NCI-H1417 treated with DMSO at 0.1 percent for 48 hours (cell line): ENCODE data around the gene CHKA.

Experiments used
- DNase-seq: peaks from one replicate; lab custom pipeline; 2025; lab: John Stamatoyannopoulos, UW

Gene CHKA

DNA sequence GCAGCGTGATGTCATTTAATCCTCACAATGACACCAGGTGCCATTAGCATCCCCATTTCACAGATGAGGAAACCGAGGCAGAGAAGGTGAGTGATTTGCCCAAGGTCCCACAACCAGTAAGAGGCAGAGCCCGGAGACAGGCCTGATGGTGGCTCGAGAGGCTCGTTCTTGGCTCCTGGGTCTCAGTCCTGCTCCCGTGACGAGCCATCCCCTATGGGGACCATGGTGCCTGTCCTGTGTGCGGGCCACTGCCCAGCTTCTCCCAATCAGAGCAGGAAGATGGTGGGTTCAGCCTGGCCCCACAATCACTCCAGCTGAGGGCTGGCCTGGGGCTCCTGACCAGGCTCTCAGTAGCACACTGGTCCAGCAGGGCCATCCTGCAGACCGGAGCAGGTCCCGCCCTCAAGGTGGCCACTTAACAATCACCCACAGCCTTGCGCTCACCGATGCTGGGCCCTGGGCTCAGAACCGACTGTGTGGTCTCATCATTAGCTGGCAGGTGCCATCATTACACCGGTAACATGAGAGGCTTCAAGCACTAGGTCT, 107.5 kb downstream of the CHKA start:
- no peak for DNase-seq

DNA sequence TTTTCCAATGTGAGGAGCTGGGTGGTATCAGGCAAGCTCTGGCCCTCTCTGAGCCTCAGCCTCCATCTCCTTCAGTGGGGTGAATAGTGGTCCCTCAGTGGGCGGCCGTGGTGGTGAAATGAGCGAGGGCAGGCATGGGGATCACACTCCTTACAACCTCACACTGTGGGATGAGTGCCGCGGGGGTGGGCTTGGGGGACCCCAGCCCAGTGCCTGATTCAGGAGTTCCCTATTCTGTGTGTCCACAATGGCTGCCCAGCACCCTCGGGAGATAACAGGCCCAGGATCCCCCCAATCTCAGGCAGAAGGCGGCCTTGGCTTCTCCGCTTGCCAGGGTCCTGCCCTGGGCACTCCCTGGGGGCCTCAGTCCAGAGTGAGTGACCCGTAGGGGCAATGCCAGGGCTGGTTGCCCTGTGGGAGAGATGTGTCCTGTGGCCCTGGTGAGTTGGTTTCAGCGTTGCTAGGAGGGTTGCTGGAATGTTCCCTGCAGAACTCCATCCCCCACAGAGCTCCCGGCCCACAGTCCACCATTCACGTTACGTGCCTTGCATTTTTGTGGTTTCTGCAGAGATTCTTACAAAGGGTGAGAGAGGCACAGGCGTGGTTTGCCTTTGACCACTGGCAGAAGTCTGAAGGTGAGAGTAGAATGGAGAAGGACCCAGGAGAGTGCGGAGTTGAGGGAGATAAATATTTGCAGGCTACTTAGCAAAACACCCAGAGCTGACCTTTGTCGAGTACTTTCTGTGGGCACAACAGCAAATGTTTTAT, 108.2 kb downstream of the CHKA start:
- no peak for DNase-seq

DNA sequence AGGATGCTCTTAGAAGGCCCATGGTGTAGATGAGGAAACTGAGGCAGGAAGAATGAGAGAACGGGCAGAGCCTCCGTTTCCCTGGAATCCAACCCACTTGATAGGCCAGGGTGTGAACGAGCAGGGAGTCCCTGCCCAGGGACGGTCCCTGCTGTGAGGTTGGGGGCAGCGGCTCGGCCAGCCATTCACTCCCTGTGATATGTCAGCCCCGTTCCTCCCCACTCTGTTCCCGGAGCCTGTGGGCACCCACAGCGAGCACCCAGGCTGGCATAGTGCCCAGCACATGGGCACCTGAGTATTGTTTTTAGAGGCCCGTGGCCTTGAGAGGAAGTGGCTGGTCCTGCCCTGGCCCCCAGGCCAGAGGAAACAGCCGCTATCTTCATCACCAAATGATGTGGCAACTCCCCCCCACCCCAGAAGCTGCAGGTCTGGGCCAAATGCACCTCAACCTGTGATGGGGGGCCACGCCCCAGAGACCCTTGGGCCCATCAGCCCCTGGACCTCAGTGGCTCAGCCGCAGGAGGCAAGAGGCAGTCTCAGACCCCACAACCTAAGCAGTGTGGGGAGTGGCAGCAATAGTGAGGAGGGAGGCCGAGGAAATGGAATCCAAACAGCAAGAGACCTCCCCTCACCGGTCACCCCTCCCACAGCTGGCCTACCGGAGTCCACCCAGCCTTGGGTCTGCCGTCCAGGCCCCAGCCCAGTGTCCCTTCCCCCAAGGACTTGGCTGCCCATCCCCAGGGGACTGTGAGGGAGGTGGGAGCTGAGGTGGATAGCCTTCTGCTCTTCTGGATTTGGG, 108.9 kb downstream of the CHKA start:
- DNase-seq, result no peak

DNA sequence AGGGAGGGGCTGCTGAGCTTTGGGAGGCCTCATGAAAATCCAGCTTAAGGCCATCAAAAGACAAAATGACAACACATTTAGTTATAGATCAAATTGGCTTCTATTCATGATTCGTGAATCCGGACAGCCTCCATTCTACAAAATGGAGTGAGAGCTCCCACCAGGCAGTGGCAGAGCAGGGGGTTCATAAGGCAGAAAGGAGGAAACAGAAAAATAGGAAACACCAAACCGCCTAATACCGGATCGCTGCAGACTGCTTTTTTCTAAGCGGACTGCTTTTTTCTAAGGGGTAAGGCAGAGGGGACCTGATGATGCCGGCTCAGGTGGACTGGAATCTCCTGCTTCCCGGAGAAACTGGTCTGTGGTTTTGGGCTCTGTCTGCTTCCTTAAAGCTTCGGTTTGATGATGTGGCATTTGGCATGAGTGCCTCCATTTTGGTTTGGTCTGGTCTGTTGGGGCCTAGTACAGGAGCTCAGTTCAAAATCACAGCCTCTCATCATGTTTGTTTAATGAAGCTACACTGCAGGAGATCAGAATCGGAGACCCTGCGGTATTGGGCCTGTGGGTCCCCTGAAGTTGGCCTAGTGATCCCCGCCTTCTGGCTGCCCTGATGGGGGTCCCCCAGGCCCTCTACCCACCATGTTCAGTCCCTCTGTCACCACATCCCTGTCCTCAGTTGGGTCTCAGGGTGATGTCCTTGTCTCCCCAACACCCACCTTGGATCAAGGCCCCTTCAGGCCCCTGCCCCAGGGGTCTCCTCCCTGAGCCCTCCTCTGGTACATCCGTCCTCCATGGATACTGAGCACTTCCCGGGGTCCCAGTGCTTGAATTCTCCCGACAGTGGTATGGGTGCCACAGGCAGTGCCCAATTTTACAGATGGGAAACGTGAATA, 109.9 kb downstream of the CHKA start:
- no peak for DNase-seq

DNA sequence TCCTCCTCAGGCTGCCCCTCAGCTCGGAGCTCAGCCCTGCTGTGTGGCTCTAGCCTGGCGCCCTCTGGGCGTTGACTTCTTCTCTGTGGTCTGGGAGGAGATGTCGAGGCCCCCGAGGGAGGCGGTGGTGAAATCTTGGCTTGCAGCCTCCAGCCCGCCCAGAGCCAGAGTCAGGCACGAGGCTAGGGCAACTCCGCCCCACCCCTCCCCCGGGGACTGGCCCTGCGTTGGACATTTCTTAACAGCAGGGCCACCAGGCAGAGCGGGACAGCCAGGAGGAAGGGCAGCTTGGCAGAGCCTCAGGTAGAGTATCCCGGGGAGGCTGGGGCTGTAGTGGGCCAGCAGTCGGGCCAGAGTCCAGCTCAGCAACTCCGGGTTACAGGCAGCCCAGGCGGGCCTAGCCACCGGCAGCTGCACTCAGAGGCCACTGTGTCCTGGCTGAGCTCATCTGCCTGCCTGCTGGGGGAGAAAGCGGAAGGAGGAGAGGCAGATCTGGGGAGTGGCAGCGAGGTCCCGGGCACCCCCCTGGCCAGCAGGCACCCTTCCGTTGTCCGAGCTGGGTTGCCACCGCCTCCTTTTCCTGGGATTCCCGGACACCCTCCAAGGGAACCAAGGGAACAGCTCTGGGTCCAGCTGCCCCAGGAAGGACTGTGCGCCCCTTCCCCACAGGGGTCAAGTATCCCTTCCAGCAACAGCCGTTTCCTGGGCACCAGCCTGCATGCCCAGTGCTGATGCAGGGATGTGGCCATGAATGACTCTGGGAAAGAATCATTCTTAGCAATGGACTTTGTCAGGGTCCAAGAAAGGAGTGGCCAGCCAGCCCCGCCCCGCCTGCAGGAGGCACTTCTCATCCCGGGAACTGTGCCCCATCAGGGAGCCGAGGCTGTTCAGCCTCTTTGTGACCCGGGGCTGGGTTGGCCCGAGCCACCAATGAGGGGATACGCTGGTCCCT, 110.8 kb downstream of the CHKA start, which contains the start of gene ALDH3B1:
Gene ALDH3B1 (plus strand): TSS at position 238 of the 952 bp plus-strand sequence. CDS start 4,971 bp downstream, outside the sequence.
- no peak for DNase-seq

DNA sequence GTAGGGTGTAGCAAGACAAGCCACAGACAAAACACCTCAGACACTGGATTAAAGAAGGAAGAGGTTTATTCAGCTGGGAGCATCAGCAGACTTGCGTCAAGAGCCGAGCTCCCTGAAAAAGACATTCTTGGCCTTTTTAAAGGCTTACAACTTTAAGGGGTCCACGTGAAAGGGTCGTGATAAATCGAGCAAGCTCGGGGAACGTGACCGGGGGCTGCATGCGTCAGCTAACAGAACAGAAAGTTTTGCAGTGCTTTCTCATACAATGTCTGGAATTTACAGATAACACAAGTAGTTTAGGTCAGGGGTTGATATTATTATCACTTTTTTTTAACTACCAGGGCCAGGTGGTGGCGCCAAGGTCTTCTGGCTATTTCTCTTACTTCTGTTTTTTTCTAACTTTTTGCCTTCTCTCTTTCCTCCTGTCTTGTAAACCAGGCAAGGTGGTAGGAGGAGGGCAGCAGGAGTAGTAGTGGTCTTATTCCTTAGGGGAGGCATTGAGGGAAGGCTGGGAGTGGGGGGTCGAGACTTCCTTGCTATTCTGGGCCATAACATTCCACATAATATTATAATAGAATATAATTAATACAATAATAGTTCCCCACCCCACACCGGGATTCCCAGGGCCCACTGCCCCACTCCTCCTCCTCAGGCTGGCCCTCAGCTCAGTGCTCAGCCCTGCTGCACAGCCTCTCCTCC, 111.6 kb downstream of the CHKA start:
- DNase-seq, result no peak

DNA sequence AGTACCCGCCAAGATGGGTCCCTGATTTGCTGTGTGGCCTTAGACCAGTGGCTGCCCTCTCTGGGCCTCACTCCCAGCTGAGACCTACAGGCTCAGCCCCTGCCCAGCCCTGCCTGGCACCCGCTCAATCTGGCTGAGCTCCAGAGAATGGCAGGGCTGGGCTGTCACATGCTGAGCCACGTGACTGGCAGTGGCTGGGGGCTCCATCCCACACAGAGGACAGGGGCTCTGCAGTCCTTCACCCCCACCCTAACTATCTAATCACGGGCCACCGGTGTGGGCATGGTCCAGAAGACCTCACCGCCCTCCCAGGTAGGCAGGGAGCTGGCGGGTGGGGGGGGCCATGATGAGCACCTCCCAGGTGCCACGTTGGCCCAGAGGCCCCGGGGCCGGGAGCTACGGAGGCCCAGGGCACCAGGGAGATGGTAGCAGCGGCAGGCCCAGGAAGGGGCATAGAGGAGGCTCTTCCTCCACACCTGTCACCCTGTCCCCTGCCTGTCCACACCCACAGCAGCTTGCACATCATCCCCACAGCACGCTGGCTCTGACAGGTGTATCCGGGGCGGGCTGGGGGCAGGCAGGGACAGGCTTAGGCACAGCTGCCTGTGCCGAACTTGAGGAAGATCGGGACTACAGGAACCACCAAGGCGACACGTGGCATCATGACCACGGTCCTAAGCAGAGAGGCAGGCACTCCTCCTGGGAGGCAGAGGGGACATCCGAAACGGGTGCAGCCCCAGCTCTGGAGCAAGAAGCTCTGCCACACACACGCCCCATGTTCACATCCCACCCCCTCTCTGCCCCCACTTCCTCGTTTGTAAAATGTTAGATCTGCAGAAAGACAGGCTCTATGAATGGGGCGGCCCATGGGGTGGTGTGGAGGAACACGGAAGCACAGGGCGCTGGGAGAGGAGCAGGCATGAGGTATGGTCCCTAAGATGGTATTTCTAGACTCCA, 112.5 kb downstream of the CHKA start:
- no peak for DNase-seq

DNA sequence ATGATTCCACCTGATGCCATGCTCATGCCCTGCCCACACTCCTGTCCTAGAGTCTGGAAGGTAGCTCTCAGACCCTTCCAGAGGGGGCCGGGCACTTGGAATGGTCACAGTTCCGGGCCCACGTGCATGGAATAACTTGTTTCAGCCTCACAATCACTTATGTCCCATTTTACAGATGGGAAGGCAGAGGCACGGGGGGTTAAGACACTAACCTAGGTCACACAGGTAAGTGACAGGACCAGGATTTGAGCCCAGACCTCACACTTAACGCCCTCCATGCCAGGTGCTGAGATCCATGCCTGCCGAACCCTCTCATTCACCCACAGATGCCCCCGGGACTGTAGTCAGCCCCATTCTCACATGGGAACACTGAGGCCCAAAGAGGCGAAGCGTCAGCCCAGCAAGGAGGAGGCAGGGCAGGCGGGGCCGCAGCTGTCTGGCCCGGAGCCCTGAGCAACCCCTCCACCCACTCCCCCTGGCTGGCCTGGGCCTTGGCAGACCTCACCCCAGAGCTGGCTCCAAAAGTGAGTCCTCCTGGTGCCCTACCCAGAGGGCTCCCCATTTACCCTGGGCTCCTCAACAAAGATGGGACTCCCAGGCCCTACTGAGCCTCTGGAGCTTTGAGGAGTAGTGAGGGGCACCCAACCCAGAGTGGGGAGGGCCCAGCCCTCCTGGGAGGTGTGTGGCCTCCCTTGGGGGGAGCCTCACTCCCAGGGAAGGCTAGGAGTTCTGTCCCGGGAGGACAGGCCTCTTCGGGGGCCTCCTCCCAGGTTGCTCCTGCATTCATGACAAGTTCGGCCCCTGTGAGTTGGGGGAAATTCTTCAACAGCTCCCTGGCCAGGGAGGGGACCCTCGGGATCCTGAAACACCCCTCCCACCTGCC, 113.4 kb downstream of the CHKA start:
- no peak for DNase-seq

DNA sequence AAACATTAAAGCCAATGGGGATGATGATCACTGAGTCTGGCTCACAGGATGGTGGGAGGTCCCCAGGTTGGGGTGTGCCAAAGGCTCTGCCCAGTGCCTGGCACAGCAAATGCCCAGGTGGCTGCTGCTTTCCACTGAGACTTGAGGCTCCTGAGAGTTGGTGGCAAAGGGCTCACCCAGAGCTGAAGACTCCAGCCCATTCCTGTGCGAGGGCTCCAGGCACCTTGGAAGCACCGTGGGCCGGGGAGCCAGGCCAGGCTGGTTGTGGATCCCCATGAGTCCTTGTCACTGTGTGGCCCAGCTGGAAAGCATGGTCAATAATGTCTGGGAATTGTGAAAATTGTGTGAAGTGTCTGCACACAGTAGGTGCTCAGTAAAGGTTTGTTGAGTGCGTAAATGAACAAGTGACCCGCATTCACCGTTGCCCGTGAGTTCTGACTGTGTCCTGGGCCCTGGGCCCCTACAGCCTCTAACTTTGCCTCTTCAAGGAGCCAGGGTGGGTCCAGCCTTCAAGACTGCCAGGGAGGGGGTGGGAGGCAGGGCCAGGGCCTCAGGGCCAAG, 114.5 kb downstream of the CHKA start:
- no peak for DNase-seq

DNA sequence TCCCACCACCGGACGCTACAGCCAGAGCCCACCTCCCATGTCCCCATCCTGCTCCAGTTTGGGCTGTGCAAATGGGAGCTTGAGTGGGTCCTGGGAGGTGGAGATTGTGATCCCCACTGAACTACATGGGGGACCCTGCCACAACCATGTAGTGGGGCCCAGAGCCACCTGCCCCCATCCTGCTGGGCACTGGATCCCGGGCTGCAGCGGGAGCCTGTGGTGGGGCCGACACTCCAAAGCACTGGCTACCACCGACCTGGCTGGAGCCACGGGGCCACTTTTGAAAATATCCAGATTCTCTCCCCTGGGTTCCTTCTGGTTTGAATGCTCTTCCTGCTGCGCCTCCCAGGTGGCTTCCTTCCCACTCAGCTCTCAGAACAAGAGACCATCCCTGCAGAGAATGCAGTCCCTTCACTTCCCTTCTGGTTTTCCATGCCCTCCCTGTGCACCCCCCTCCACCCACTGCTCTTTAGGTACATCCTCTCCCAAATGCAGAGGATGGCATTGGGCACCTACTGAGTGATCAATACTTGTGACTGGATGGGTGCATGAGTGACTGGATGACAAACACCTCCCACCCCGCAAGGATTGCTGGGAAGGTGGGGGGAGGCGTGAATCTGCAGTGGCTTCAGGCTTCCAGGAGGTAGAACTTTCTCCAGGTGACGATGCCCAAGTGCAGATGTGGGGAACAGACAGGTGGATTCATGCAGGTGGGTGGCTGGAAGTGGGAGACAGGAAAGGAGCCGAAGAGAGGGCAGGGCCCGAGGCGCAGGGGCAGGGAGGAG, 116.4 kb downstream of the CHKA start:
- DNase-seq, result no peak

DNA sequence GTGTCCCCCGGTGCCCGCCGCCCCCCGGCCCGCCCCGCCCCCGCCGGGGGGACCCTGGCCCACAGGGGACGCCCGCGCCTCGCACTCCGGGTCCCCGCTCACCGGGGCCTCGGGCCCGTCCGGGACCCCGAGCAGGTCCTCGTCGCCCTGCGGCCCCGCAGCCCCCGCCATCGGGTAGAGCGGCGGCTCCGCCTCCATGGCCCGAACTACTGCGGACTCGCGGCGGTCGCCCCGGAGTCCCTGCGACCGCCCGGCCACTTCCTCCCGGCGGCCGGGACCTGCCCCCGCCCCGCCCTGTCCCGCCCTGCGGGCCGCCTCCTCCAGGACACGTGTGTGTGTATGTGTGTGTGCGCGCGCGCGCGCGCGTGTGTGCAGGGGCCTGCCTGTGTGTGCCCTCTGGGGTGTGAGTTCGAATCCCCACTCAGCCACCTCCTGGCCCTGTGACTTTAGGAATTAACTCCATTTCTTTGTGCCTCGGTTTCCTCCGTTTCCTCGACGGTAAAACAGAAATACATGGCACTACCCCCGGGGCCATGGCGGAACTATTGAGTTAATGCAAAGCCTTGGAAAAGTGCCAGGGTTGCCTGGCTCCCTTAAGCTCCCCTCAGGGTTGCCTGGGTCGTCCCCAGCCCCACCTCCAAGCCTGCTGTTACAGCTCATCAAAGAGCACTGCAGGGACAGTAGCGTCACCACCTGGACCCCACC, 117.2 kb downstream of the CHKA start, which contains the start of gene UNC93B1:
Gene UNC93B1 (minus strand): TSS at position 252 of the 705 bp plus-strand sequence. CDS start 54 bp downstream, at position 198.
- no peak for DNase-seq

DNA sequence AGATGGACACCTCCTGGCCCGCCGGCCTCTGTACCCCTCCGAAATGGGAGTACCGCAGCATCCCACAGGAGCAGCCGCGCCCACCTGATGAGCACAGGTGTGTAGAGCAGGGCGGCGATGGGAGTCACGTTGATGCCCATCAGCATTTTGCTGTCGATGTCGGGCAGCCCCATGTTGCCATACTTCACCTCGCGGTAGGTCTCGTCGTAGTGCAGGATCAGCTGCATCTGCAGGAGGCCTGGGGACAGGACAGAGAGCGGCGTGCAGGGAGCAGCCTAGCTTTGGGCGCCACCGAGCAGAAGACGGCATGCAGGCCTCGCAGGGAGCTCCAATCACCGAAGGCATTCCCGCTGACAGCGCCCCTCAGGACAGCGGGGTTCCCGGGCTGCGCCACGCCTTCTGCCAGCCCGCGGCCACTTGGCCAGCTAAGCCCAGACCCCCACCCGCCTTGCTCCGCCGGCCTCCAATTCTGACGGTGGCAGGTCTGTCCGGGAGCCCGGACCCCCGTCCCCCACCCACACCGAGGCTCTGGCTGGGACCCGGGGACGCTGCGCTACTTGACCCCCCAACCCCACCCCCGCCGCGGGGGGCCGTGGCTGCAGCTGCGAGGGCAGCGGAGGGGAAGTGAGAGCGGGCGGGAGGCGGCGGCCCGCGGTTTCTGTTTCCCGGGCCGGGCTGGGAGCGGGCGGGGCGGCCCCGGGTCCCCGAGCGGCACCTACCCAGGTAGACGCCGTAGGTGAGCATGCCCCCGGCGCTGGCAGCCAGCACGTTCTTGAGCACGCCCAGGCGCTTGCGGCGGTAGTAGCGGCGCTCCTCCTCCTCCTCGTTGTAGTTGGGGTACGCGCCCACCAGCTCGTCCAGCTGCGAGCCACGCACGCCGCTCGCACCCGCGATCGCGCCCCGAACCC, 118.0 kb downstream of the CHKA start:
- no peak for DNase-seq
